GM18502 (cell line): ENCODE results near the gene GFAP.

Experiments used
- ATAC-seq: cut with Tn5 transposase; IDR thresholded peaks from one replicate; pipeline ENCODE4 v1.9.1; 2021; ENCODE audit warnings: mild to moderate bottlenecking; ENCODE audit not compliant: unreplicated experiment, poor library complexity

The GFAP gene

GRCh38 chr17:44932096-44932786 lies 16.9 kb upstream of the GFAP start:
- no peak for ATAC-seq

GRCh38 chr17:44931376-44931775 lies 16.1 kb upstream of the GFAP start:
- no peak for ATAC-seq

- ATAC-seq: no peak
Measured at GRCh38 chr17:44930667-44931066, 15.4 kb upstream of the GFAP start.

- ATAC-seq: no peak
Measured at GRCh38 chr17:44928950-44929720, 13.8 kb upstream of the GFAP start.

- no peak for ATAC-seq
Measured at GRCh38 chr17:44928136-44928535, 12.8 kb upstream of the GFAP start.

- no peak for ATAC-seq
Measured at GRCh38 chr17:44927696-44928095, 12.4 kb upstream of the GFAP start.

- ATAC-seq: no peak
Measured at GRCh38 chr17:44926821-44927525, 11.7 kb upstream of the GFAP start.

- no peak for ATAC-seq
Measured at GRCh38 chr17:44925731-44926697, 10.7 kb upstream of the GFAP start.

GRCh38 chr17:44924107-44924544 lies 8.8 kb upstream of the GFAP start:
- ATAC-seq: no peak

GRCh38 chr17:44922746-44923470 lies 7.6 kb upstream of the GFAP start:
- ATAC-seq: no peak

- no peak for ATAC-seq
Measured at GRCh38 chr17:44922136-44922535, 6.8 kb upstream of the GFAP start.

GRCh38 chr17:44921122-44921882 lies 6.0 kb upstream of the GFAP start:
- no peak for ATAC-seq

GRCh38 chr17:44920565-44920940 lies 5.3 kb upstream of the GFAP start:
- no peak for ATAC-seq

GRCh38 chr17:44919885-44920564 lies 4.7 kb upstream of the GFAP start:
- peak; percentile 52 for ATAC-seq

- ATAC-seq: no peak
Measured at GRCh38 chr17:44919411-44919810, 4.1 kb upstream of the GFAP start.

GRCh38 chr17:44918006-44918405 lies 2.7 kb upstream of the GFAP start:
- ATAC-seq: no peak

- ATAC-seq: no peak
Measured at GRCh38 chr17:44917456-44917855, 2.2 kb upstream of the GFAP start.

GRCh38 chr17:44916781-44917241 lies 1.5 kb upstream of the GFAP start:
- ATAC-seq: no peak
